H1 (cell line): ENCODE measurements around the gene DNASE2B. TPM values are rescaled to one million over a fixed set of nuclear protein-coding genes. Genes with fewer than 3 reads are reported as not detected.

ENCODE experiments used
- JUND ChIP-seq: IDR thresholded peaks from 2 replicates; pipeline ENCODE4 v1.6.1; 2011; ENCODE audit warnings: mild to moderate bottlenecking, improper control_type of control experiment, low read length
- POLR2A ChIP-seq, 2 experiments: IDR thresholded peaks; 1 replicate in 1 of 2; 2 replicates in 1 of 2; pipeline ENCODE4 v1.6.1; 2011; ENCODE audit warnings: low read depth in 2 of 2, low read length in 2 of 2, mild to moderate bottlenecking in 2 of 2; ENCODE audit errors: control extremely low read depth in 1 of 2
- polyA plus RNA-seq, 7 experiments: library from polyadenylated mRNA; depleted of rRNA in 3 of 7; stranded (reverse) in 5 of 7; unstranded in 2 of 7; fragments of >200 nt in 5 of 7; fragments of 200-250 nt in 2 of 7; gene quantifications; 1 replicate in 5 of 7; 2 replicates in 1 of 7; 4 replicates in 1 of 7; pipeline versions ENCODE4 v1.2.1 to v1.2.3, GENCODE V29; 2011 to 2013; ENCODE audit warnings: missing spikeins in 2 of 7, mixed read lengths in 2 of 7
- total RNA-seq: library from RNA; stranded (reverse); fragmentation: NEBNext Ultra II Directional; extraction: Animal tissue kit (Norgen Biotek cat#: 25700); gene quantifications from 2 replicates; pipeline ENCODE4 v1.2.1, GENCODE V29; 2021
- TF ChIP-seq, protein P1 (sequence below): fragments of 300-600 bp; sonication (generic); IDR thresholded peaks from 2 replicates; pipeline ENCODE4 v1.7.1; 2012; ENCODE audit warnings: low read length, moderate library complexity, mild to moderate bottlenecking, inconsistent platforms; ENCODE audit not compliant: insufficient replicate concordance

The DNASE2B gene
- total and polyA plus RNA-seq, 2 of the 8 experiments (the other 6 are each of a cell fraction or from before 2014, with no cell fraction given) = not detected

DNA sequence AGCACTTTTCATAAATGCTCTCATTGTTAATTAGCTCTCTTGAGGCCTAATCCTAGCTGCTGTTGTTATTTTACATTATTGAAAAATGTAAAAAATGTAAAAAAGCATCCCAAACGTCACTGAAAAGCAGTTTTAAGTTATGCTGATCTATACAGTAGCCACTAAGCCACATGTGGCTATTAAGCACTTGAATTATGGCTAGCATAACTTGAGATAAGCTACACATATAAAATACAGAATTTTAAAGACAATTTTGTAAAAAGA is 18.4 kb upstream of the DNASE2B start (continued):
- TF ChIP-seq, protein P1, sequence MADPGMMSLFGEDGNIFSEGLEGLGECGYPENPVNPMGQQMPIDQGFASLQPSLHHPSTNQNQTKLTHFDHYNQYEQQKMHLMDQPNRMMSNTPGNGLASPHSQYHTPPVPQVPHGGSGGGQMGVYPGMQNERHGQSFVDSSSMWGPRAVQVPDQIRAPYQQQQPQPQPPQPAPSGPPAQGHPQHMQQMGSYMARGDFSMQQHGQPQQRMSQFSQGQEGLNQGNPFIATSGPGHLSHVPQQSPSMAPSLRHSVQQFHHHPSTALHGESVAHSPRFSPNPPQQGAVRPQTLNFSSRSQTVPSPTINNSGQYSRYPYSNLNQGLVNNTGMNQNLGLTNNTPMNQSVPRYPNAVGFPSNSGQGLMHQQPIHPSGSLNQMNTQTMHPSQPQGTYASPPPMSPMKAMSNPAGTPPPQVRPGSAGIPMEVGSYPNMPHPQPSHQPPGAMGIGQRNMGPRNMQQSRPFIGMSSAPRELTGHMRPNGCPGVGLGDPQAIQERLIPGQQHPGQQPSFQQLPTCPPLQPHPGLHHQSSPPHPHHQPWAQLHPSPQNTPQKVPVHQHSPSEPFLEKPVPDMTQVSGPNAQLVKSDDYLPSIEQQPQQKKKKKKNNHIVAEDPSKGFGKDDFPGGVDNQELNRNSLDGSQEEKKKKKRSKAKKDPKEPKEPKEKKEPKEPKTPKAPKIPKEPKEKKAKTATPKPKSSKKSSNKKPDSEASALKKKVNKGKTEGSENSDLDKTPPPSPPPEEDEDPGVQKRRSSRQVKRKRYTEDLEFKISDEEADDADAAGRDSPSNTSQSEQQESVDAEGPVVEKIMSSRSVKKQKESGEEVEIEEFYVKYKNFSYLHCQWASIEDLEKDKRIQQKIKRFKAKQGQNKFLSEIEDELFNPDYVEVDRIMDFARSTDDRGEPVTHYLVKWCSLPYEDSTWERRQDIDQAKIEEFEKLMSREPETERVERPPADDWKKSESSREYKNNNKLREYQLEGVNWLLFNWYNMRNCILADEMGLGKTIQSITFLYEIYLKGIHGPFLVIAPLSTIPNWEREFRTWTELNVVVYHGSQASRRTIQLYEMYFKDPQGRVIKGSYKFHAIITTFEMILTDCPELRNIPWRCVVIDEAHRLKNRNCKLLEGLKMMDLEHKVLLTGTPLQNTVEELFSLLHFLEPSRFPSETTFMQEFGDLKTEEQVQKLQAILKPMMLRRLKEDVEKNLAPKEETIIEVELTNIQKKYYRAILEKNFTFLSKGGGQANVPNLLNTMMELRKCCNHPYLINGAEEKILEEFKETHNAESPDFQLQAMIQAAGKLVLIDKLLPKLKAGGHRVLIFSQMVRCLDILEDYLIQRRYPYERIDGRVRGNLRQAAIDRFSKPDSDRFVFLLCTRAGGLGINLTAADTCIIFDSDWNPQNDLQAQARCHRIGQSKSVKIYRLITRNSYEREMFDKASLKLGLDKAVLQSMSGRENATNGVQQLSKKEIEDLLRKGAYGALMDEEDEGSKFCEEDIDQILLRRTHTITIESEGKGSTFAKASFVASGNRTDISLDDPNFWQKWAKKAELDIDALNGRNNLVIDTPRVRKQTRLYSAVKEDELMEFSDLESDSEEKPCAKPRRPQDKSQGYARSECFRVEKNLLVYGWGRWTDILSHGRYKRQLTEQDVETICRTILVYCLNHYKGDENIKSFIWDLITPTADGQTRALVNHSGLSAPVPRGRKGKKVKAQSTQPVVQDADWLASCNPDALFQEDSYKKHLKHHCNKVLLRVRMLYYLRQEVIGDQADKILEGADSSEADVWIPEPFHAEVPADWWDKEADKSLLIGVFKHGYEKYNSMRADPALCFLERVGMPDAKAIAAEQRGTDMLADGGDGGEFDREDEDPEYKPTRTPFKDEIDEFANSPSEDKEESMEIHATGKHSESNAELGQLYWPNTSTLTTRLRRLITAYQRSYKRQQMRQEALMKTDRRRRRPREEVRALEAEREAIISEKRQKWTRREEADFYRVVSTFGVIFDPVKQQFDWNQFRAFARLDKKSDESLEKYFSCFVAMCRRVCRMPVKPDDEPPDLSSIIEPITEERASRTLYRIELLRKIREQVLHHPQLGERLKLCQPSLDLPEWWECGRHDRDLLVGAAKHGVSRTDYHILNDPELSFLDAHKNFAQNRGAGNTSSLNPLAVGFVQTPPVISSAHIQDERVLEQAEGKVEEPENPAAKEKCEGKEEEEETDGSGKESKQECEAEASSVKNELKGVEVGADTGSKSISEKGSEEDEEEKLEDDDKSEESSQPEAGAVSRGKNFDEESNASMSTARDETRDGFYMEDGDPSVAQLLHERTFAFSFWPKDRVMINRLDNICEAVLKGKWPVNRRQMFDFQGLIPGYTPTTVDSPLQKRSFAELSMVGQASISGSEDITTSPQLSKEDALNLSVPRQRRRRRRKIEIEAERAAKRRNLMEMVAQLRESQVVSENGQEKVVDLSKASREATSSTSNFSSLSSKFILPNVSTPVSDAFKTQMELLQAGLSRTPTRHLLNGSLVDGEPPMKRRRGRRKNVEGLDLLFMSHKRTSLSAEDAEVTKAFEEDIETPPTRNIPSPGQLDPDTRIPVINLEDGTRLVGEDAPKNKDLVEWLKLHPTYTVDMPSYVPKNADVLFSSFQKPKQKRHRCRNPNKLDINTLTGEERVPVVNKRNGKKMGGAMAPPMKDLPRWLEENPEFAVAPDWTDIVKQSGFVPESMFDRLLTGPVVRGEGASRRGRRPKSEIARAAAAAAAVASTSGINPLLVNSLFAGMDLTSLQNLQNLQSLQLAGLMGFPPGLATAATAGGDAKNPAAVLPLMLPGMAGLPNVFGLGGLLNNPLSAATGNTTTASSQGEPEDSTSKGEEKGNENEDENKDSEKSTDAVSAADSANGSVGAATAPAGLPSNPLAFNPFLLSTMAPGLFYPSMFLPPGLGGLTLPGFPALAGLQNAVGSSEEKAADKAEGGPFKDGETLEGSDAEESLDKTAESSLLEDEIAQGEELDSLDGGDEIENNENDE = no peak
- TF ChIP-seq POLR2A (IDR thresholded peaks at IDR 0.05; ENCODE audit: control extremely low read depth in 1 of 2, low read depth in 2 of 2, low read length in 2 of 2) (no peak), JUND (no peak)
